GM19395 (cell line): ENCODE results near the gene KIF16B.

Experiments used
- ATAC-seq: cut with Tn5 transposase; IDR thresholded peaks from one replicate; pipeline ENCODE4 v1.9.1; 2021; ENCODE audit warnings: mild to moderate bottlenecking, moderate library complexity; ENCODE audit not compliant: unreplicated experiment

The KIF16B gene

DNA sequence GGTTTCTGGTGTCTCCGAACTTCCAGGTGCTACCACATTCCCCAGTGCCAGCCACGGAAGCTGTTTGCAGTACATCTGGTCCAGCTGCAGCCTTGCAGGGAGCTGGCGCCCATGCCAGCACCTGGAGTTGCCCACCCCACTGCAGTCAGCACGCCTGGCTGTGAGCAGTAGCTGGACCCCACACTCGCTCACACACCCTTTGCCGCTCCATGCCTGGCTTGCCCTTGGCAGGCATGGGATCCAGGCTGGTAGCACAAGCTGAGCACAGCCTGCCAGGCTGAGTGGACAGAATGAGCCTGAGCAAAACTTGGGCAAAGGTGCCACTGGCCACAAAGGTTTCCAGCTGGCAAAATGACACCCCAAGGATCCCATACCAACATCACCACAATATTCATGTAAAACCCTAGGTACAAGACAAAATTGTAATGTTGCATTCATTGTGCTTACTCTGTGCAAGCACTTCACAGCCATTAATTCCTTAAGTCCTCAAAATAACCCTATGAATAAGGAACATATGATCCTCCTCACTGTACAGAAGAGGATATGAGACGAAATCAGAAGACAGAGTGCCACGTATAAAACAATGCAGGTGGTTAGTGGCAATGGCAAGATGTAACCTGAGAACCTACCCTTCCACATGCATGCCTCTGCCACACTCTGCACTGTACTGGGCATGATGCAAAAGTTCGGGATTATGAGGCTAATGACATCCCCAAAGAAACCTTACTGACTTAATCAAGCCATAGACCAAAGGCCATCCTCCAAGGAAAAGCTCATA, 18.3 kb downstream of the KIF16B start:
- no peak for ATAC-seq

GRCh38 chr20:16553684-16554083, 19.6 kb downstream of the KIF16B start:
- no peak for ATAC-seq

- ATAC-seq, result no peak
These were observed 20.1 kb downstream of the KIF16B start for GRCh38 chr20:16553101-16553500.

DNA sequence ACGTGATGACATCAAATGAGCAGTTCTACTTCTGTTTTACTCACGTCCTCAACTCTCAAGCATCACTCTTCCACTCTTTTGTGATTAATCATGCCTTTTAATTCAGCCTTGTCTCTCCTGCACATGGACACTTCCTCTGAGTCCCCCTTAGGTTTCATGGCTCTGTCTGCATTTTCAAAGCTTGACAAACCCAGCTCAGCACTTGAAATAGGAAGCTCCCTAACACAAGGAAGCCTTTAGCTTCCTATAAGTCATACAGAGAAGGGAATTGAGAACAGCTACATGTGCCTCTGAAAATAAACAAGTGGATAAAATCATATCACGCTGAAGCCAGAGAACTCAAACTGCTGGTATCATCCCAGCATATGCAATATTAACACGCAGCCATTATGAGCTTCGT, 21.2 kb downstream of the KIF16B start:
- ATAC-seq, result no peak

DNA sequence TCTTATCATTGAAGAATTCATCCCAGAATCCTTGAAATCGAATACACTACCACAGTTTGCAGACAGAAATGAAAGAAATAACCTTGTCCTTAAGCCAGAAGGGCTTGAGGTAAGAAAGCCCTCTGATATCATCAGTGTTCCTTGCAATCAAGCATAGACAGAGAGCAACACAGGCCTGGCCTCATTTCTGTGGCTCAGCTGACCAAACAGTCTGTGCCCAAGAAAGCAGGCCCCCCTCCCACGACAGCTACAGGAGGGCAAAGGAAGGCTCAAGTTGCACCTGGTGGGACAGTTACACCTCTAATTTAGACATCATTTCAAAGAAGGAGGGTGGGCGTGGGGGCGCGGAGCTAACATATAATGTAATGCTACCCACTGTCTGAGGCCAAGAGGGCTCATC, 21.6 kb downstream of the KIF16B start:
- no peak for ATAC-seq

DNA sequence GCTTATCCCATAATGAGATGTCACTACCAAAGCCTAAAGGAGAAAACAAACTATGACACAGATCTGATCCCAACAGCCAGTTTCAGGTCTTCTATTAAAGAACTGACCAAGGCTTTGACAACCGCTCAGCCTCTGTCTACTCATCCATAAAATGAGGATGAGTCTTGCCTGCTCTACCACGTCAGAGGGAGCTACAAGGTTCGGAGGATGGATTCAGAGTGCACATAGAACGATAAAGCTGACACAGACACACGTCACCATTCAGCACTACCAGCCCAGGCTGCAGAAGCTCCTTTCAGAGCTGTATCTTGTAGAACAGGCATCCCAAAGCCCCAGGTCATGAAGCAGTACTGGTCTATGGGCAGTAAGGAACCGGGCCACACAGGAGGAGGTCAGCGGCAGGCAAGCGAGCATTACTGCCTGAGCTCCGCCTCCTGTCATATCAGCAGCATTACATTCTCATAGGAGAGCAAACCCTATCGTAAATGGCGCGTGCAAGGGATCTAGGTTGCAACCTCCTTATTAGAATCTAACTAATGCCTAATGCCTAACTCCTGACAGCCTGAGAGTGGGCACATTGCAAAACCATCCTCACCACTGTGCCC, 25.1 kb downstream of the KIF16B start:
- ATAC-seq, result no peak

- ATAC-seq, result no peak
These were observed 28.3 kb downstream of the KIF16B start for GRCh38 chr20:16544949-16545348.

GRCh38 chr20:16542477-16542876, 30.8 kb downstream of the KIF16B start:
- ATAC-seq, result no peak

GRCh38 chr20:16541878-16542277, 31.4 kb downstream of the KIF16B start:
- no peak for ATAC-seq

DNA sequence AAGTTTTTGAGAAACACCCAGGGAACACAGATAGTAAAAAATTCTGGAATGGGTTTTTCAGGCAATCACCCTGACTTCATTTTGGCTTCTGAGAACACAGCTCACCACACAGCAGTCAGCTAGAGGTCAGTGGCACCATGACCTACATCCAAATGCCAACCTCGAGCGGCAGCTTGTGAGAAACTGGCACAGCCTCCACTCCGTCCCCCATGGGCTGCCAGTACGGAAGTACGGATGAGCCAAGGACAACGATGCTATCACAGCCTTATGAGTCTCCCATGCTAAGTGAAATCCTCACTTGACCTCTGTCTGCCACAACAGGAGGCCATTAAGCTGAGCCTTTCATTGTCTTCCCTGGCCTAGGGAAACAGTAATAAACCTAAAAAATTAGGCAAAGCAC, 32.0 kb downstream of the KIF16B start:
- ATAC-seq, result no peak

- no peak for ATAC-seq
These were observed 33.8 kb downstream of the KIF16B start for GRCh38 chr20:16539280-16540021.

- no peak for ATAC-seq
These were observed 34.5 kb downstream of the KIF16B start for GRCh38 chr20:16538779-16539178.

DNA sequence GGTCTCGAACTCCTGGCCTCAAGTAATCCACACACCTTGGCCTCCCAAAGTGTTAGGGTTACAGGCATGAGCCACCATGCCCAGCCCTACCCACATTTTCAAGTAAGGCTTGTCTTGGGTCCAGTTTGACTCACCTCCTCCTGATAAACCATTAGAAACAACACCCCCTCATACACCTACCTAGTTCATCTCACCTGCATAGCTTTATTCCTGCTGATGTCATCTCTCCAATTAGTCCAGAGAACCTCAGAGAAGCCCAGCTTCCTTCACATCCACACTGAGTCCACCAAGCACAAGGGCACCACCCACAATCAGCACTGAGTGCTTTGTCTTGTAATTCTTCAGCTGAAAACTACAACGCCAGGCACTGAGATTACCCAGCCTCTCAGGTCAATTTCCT, 35.3 kb downstream of the KIF16B start:
- no peak for ATAC-seq

- ATAC-seq, result no peak
These were observed 36.1 kb downstream of the KIF16B start for GRCh38 chr20:16537025-16537665.

DNA sequence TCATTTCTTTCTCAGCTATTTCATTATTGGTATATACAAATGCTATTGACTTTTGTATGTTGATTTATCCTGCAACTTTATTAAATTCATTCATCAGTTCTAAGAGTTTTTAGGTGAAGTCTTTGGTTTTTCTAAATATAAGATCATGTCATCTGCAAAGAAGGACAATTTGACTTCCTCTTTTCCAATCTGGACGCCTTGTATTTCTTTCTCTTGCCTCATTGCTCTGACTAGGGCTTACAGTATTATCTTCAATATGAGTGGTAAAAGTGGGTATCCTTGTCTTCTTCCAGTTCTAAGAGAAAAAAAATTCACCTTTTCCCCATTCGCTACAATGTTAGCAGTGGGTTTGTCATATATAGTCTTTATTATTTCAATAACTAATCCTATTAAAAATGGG, 38.0 kb downstream of the KIF16B start:
- ATAC-seq, result no peak

DNA sequence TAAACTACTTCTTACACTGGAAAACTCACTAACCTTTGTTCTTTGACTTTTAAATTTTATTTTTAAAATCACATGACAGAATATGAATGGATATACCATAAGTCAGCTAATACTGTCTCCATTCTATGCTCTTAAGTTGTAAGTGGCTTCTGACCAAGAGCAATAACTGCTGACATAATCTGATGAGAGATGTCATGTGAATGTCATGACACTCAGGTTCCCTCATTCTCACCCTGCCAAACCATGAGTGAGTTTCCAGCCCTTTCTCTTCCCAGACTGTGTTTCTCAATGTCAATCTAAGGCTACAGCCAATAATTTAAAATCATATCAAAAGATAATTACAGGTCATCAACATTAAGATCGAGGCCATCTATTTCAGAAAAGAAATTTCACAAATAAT, 39.7 kb downstream of the KIF16B start:
- ATAC-seq, result no peak

DNA sequence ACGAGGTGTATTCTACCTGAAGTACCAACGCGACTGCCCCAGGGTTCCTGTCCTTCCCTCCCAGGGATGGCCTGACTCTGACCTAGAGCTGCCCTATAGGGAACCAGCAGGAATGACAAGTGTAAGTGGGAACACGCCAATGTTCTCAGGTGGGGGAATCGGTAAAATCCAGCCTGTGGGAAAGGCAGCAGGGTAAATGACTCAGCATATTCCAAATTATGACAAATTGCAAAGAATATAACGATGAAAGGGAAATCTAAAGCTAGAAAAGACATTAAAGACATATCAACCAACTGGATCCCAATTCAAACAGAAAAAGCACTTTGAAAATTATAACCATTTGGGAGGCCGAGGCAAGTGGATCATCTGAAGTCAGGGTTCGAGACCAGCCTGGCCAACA, 41.8 kb downstream of the KIF16B start:
- ATAC-seq, result no peak

DNA sequence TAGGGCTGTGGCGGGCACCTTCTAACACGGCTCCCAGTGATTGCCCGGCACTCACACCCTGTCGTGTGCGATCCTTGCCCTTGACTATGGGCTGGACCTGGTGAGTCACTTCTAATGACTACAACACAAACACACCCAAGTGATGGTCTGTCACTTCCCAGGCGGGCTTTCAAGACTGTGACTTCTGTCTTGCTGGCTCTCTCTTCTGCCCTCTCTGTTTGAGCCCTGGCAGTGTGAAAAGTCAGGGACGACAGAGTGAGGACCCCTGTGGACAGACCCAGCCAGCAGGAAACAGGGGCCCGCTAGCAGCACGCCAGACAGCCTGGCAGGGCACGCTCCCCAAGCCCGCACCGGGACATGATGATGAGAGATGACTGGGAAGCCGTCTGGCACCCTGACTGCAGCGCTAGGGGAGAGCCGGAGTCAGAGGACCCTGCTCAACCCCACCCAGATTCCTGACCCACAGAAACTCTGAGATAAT, 43.0 kb downstream of the KIF16B start:
- ATAC-seq, result no peak

DNA sequence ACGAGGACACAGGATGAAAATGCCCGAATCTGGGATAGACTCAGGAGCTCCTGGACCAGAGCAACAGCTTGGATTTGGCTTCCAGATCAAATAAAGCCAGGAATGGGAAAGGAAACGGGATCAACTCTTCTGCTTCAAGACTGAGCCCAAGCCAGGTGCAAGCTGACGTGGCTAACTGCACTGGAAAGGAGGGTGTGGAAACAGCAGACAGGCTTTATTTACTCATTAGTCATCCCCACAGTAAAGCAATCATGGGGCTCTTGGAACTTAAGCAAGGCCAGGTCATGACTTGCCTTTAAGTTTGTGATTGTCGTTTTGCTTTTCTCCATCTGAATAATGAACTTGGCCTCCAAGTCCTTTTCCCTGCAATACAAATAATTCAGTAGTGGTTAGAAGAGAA, 45.2 kb downstream of the KIF16B start:
- no peak for ATAC-seq

DNA sequence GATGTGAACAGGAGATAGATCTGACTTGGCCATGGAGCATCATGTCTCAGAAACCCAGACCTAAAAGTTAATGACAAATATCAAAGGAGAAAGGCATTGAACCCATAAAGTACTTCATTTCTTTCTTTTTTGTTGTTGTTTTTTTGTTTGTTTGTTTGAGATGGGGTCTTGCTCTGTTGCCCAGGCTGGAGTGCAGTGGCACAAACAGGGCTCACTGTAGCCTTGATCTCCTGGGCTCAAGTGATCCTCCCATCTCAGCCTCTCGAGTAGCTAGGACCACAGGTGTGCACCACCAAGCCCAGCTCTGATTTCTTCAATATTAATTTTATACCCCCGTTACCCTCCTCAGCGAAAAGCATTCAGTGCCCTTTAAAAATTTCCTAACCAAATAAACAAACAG, 45.8 kb downstream of the KIF16B start:
- ATAC-seq, result no peak
